ENCODE data around the gene CAMKK1. TPM values are rescaled to one million over a fixed set of nuclear protein-coding genes. Genes with fewer than 3 reads are reported as not detected.

The CAMKK1 gene
- total RNA-seq, 1 donor = 8.7 TPM

- no peak overlapping the region for H3K4me2 ChIP-seq (ENCODE audit: insufficient read depth, low read length)
- H3K4me3 ChIP-seq (ENCODE audit: insufficient read depth, low read length) = no peak overlapping the region
- no peak overlapping the region for H2AFZ ChIP-seq (ENCODE audit: low read length)
- no peaks in the 10 kb centered on the region for H3K4me1 ChIP-seq (ENCODE audit: insufficient read depth, low read length)
- no peaks in the 10 kb centered on the region for H3K27me3 ChIP-seq (ENCODE audit: insufficient read depth, low read length)
- no peaks in the 10 kb centered on the region for H3K9me3 ChIP-seq (ENCODE audit: low read depth, low read length)
- H3K36me3 ChIP-seq (ENCODE audit: insufficient read depth, low read length) = peaks cover 82% of the 10 kb centered on the region
- no peak overlapping the region for H3K27ac ChIP-seq (ENCODE audit: low read depth, low read length)
- TF ChIP-seq CTCF (IDR thresholded peaks at IDR 0.05; ENCODE audit: extremely low read depth, low read depth, low read length) = peak; percentile 18
- H4K20me1 ChIP-seq (ENCODE audit: insufficient read depth, low read length) = no peaks in the 10 kb centered on the region
- no peak for DNase-seq (ENCODE audit: insufficient read length, low spot score, missing footprints)
- no peaks in the 10 kb centered on the region for H3K79me2 ChIP-seq (ENCODE audit: insufficient read depth, low read length)
These were observed 76.9 kb downstream of the CAMKK1 start for GRCh38 chr17:3815925-3816324.

GRCh38 chr17:3815122-3815521 is 77.7 kb downstream of the CAMKK1 start:
- no peak for DNase-seq (ENCODE audit: insufficient read length, low spot score, missing footprints)
- H3K27me3 ChIP-seq (ENCODE audit: insufficient read depth, low read length) = no peaks in the 10 kb centered on the region
- no peak overlapping the region for H3K4me2 ChIP-seq (ENCODE audit: insufficient read depth, low read length)
- H3K4me1 ChIP-seq (ENCODE audit: insufficient read depth, low read length) = no peaks in the 10 kb centered on the region
- no peaks in the 10 kb centered on the region for H4K20me1 ChIP-seq (ENCODE audit: insufficient read depth, low read length)
- H2AFZ ChIP-seq (ENCODE audit: low read length) = no peak overlapping the region
- H3K4me3 ChIP-seq (ENCODE audit: insufficient read depth, low read length) = no peak overlapping the region
- peaks cover 81% of the 10 kb centered on the region for H3K36me3 ChIP-seq (ENCODE audit: insufficient read depth, low read length)
- no peak overlapping the region for H3K27ac ChIP-seq (ENCODE audit: low read depth, low read length)
- H3K9me3 ChIP-seq (ENCODE audit: low read depth, low read length) = no peaks in the 10 kb centered on the region
- H3K79me2 ChIP-seq (ENCODE audit: insufficient read depth, low read length) = no peaks in the 10 kb centered on the region
- no peak for TF ChIP-seq CTCF (IDR thresholded peaks at IDR 0.05; ENCODE audit: extremely low read depth, low read depth, low read length)

GRCh38 chr17:3814361-3814760 is 78.5 kb downstream of the CAMKK1 start:
- Histone ChIP-seq H3K4me2 (ENCODE audit: insufficient read depth, low read length) (no peak overlapping the region), H3K27ac (ENCODE audit: low read depth, low read length) (no peak overlapping the region), H3K4me1 (ENCODE audit: insufficient read depth, low read length) (no peaks in the 10 kb centered on the region), H2AFZ (ENCODE audit: low read length) (no peak overlapping the region), H3K4me3 (ENCODE audit: insufficient read depth, low read length) (no peak overlapping the region), H3K9me3 (ENCODE audit: low read depth, low read length) (no peaks in the 10 kb centered on the region), H3K27me3 (ENCODE audit: insufficient read depth, low read length) (no peaks in the 10 kb centered on the region), H4K20me1 (ENCODE audit: insufficient read depth, low read length) (no peaks in the 10 kb centered on the region), H3K79me2 (ENCODE audit: insufficient read depth, low read length) (no peaks in the 10 kb centered on the region), H3K36me3 (ENCODE audit: insufficient read depth, low read length) (peaks cover 74% of the 10 kb centered on the region)
- TF ChIP-seq CTCF (IDR thresholded peaks at IDR 0.05; ENCODE audit: extremely low read depth, low read depth, low read length) = no peak
- DNase-seq (ENCODE audit: insufficient read length, low spot score, missing footprints) = no peak

- H3K9me3 ChIP-seq (ENCODE audit: low read depth, low read length) = no peaks in the 10 kb centered on the region
- no peak overlapping the region for H3K27ac ChIP-seq (ENCODE audit: low read depth, low read length)
- H3K4me3 ChIP-seq (ENCODE audit: insufficient read depth, low read length) = no peak overlapping the region
- no peak overlapping the region for H2AFZ ChIP-seq (ENCODE audit: low read length)
- no peak overlapping the region for H3K4me2 ChIP-seq (ENCODE audit: insufficient read depth, low read length)
- no peak for TF ChIP-seq CTCF (IDR thresholded peaks at IDR 0.05; ENCODE audit: extremely low read depth, low read depth, low read length)
- H3K79me2 ChIP-seq (ENCODE audit: insufficient read depth, low read length) = no peaks in the 10 kb centered on the region
- H4K20me1 ChIP-seq (ENCODE audit: insufficient read depth, low read length) = no peaks in the 10 kb centered on the region
- DNase-seq (ENCODE audit: insufficient read length, low spot score, missing footprints) = peak; percentile 57
- H3K4me1 ChIP-seq (ENCODE audit: insufficient read depth, low read length) = peaks cover 10% of the 10 kb centered on the region
- H3K36me3 ChIP-seq (ENCODE audit: insufficient read depth, low read length) = peaks cover 65% of the 10 kb centered on the region
- H3K27me3 ChIP-seq (ENCODE audit: insufficient read depth, low read length) = no peaks in the 10 kb centered on the region
These were observed 79.7 kb downstream of the CAMKK1 start for GRCh38 chr17:3813171-3813570.
